NCI-H187 treated with DMSO at 0.1 percent for 48 hours (cell line): ENCODE results near the gene PCIF1.
"Not testable (repeated sequence)": the region's sequence is repeated elsewhere in the genome, so short reads cannot be mapped to it uniquely, and the experiment has no call there.

Source experiments
- DNase-seq: peaks from one replicate; lab custom pipeline; 2025; lab: John Stamatoyannopoulos, UW

PCIF1 gene

DNA sequence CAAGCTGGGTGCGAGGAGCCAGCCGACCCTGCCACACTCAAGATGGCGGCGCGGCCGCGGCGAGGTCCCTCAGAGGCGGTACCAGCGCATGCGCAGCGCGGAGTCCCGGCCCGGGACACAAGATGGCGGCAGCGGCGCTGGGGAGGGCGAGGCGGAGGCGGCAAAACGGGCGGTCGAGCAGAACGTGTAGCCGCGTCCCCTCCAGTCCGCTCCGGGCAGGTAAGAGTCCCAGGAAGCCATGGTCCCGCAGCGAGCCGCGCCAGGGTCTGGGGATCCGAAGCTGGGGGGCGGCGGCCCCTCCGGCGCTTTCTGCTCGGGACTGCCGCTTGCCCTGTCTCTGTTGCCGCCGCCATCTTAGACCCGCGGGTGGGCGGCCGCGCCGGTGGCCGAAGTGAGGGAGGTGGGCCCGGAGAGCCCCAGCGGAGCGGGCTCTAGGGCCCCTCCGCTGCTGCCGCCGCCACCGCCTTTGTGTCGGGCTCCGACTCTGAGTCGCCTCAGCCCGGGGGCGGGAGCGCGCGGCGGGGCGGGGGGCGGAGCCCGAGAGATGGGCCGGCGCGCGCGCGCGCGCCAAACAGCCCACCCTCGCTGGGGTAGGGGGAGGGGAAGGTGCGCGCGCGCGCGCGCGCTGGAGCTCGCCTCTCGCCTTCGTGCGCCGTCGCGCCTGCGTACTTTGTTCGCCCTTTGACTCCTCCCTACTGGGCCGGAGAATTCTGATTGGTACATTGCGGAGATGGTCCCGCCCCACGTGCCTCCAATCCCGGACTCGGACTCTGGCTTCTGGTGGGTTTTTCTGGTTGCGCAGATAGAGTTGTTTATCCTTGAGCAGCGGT is at the start of gene PCIF1:
Gene PCIF1 (plus strand): TSS at position 98 of the 830 bp plus-strand sequence. CDS start 4,317 bp downstream, outside the sequence.
- peak; percentile 50 for DNase-seq

DNA sequence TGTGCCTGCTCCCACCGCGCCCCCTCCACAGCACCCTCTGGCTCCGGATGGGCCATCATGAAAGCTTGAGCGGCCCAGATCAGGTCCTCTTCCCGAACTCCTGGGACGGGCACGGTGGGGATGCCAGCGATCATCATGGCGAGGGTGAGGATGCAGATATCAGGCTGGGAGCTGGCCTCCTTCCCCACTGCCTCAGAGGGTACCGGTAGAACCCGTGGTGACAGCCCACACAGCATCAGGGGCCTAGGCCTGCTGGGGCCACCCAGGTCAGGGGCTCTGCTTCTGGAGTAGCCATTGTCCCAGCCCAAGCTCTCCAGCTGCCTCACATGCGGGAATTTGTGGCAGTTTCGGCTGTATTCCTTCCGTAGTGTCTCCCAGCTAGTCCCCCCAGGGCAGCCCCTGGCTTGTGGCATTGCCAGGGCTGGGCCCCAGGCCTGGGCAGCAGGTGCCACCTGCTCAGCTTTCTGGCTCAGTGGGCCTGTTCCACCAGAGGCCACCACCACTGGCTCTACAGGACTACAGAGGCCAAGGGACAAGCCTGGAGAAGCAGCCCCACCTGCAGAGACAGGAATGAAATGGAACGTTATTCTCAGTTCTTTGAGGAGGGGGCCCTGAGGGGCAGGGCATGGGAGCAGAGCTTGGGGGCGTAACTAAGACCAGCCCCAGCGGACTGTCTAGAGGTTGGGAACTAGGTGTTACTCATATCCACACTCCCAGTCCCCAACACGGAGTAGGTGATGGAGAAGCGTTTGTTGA is 47.7 kb upstream of the PCIF1 start:
- no peak for DNase-seq

DNA sequence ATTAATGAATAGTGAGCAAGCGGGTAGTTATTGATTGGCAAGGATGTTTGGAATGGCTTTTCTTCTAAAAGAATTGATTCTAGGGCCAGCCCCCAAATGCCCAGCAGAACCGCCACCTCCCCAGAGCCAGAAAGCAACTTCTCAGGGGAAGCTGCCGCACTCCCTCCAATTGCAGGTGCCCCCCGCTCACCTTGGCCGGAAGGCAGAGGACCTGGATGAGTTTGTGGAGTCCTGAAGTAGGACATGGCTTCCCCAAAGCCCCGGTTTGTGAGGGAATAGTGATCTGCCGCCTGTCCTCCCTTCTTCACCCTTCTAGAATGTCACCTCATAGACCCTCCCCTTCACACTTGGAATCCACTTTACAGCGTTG is 47.2 kb upstream of the PCIF1 start, which contains the start of gene SPATA25:
Gene SPATA25 (minus strand): TSS at position 277 of the 370 bp plus-strand sequence. CDS start 32 bp downstream, at position 245.
- DNase-seq = no peak

DNA sequence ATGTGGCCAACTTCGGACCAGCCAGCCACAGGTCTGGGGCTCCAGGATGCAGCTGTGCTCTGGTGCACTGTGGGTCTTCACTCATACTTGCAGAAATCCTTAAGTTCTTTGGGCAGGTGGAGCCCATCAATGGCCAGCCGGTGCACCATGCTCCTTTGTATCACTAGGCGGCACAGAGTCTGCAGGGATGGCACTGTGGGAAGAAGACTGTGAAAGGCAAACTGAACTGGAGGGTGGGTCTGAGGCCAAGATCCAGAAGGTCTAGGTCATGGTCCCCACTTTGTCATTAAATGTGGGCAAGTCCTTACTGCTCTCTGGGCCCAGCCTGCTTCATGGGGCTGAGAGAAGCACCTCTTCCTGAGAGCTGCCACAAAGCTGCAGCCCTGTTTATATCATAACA is 45.8 kb upstream of the PCIF1 start:
- no peak for DNase-seq

DNA sequence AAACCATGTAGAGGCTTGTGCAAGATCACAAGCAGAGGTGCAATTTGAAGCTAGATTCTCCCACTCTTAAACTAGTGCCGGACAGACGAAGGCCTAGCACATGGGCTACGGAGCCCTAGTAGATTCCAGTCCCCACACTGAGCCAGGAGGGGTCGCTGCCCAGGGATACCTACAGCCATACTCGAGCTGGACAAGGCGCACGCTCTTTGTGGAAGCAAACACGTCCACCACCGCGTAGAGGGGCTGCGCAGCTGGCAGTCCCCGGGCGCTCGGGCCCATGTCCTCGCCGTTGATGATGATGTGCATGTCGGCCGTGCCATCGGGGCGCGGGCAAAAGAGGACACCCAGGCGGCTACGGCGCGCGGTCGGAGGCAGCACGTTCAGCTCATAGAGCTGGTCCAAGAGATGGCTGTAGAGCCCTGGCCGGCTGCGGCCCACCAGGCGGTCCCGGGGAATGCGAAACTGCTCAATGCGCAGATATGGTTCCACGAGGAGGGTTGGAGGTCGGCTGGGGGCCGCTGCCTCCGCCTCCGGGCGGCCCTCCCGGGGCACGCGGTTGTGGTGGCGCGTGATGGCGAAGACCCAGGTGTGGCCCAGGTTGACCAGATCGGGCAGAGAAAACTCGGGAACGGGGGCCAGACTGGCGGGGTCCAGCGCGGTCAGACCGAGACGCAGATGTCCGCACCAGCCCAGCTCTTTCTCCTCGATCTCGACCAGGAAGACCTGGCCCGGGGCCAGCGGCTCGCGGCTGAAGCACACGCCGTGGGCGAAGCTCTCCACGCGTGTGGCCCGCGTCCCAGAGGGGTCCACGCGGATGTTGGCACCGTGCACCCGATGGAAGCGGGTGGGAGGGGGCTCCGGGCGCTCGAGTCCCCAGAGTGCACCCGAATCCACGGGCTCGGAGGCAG is 44.2 kb upstream of the PCIF1 start:
- DNase-seq = no peak

DNA sequence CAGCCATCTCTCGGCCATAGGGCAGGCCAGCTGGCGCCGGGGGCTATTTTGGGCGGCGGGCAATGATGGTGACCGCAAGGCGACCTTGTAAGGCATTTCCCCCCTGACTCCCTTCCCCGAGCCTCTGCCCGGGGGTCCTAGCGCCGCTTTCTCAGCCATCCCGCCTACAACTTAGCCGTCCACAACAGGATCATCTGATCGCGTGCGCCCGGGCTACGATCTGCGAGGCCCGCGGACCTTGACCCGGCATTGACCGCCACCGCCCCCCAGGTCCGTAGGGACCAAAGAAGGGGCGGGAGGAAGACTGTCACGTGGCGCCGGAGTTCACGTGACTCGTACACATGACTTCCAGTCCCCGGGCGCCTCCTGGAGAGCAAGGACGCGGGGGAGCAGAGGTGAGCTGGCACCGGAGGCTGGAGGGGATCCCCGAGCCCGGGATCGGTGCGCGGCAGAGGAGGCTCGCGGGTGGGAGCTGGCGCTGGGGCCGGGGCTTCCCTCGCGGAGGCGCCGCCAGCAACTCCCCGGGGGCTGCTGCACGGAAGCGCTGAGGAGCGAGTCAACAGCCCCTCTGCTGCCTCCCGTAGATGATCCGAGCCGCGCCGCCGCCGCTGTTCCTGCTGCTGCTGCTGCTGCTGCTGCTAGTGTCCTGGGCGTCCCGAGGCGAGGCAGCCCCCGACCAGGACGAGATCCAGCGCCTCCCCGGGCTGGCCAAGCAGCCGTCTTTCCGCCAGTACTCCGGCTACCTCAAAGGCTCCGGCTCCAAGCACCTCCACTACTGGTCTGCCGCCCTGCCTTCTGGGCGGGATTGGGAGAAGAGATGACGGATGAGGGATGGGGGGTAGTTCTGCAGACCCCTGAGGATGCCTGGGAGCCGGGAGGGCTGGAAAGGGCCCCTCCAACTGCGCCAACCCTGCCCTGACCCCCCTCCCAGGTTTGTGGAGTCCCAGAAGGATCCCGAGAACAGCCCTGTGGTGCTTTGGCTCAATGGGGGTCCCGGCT is 43.2 kb upstream of the PCIF1 start, which contains the start of the genes CTSA and NEURL2:
Gene CTSA (plus strand): TSS at position 351 of the 999 bp plus-strand sequence. CDS start 234 bp downstream, at position 585.
Gene NEURL2 (minus strand): TSS at position 224 of the 999 bp plus-strand sequence. CDS start 217 bp downstream, at position 7.
- DNase-seq = peak; percentile 41

DNA sequence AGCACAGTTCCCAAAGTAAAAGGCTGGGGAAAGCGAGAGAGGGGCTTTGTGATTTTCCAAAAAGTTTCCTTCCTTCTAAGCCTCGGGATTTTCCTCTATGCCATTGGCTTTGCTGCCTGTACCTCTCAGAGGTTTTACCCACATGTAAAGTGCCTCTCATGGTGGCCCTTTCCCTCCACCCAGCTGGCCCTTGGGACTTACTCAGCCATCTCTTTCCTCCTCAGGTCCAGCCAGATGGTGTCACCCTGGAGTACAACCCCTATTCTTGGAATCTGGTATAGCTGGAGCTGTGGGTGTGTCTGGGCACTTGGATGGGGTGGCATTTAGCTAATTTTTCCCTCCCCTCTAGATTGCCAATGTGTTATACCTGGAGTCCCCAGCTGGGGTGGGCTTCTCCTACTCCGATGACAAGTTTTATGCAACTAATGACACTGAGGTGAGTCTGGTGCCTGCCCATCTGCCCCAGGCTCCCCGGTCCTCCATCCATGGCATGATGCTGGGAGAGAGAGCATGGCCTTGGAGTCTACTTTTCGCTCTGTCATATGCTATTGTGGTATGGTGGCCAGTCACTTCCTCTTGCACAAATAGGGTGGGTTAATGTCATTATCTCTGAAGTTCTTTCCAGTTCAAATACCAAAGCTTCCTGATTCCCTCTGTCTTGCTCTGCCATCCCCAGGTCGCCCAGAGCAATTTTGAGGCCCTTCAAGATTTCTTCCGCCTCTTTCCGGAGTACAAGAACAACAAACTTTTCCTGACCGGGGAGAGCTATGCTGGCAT is 42.2 kb upstream of the PCIF1 start:
- DNase-seq = no peak

GRCh38 chr20:45892828-45893500 is 41.5 kb upstream of the PCIF1 start:
- DNase-seq = no peak

DNA sequence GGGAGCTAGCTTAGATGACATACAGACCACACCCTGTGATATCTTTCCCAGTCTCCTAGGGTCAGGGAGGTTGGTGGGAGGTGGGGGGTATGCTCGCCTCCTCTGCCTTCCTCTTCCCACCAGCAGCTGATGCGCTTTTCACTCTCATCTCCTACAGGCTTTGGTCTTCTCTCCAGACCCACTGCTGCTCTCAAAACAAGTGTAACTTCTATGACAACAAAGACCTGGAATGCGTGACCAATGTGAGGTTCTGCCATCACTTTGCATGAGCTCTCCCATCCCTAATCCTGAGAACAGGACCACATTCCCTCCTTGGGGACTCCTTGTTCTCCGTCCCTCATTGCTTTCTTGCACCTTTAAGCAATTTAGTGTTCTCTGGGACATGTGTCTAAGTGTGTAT is 40.7 kb upstream of the PCIF1 start:
- DNase-seq = no peak

DNA sequence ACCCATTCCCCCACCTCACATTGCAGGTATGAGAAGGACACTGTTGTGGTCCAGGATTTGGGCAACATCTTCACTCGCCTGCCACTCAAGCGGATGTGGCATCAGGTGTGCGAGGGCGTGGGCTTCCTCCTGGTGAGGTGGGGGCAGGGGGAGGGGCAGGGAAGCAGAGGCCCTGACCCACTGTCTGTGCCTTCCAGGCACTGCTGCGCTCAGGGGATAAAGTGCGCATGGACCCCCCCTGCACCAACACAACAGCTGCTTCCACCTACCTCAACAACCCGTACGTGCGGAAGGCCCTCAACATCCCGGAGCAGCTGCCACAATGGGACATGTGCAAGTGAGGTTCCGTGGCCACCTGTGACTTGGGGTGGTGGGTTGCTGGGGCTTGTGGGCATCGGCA is 39.7 kb upstream of the PCIF1 start:
- DNase-seq = no peak

DNA sequence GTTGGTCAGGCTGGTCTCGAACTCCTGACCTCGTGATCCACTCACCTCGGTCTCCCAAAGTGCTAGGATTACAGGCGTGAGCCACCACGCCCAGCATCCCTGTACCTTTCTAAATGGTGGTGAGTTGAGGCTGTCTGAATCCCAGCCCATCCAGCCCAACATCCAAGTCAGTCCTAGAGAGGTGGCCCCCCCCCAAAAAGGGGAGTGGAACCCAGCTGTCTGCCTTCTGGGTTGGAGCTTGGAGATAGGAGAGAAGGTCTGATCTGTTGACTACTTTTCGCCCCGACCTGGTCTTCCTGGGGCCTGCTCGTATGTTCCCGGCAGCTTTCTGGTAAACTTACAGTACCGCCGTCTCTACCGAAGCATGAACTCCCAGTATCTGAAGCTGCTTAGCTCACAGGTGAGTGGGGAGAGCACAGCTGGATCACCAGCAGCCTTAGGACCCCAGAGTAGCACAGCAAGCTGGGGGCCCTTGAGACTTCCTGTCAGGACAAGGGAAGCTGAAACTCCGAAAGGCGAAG is 37.8 kb upstream of the PCIF1 start:
- no peak for DNase-seq

GRCh38 chr20:45897289-45897688 is 37.2 kb upstream of the PCIF1 start:
- DNase-seq = no peak

DNA sequence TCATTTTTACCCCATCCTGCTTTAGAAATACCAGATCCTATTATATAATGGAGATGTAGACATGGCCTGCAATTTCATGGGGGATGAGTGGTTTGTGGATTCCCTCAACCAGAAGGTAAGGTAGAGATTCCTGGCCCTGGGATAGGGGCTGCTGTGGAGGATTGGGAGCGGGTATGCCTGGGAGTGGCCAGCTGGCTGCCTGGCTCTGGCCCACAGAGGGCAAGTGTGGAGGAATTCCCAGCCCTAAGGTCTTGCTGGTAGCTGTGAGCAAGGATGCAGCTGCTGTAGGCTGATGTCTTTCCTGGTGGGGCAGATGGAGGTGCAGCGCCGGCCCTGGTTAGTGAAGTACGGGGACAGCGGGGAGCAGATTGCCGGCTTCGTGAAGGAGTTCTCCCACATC is 36.8 kb upstream of the PCIF1 start:
- no peak for DNase-seq

DNA sequence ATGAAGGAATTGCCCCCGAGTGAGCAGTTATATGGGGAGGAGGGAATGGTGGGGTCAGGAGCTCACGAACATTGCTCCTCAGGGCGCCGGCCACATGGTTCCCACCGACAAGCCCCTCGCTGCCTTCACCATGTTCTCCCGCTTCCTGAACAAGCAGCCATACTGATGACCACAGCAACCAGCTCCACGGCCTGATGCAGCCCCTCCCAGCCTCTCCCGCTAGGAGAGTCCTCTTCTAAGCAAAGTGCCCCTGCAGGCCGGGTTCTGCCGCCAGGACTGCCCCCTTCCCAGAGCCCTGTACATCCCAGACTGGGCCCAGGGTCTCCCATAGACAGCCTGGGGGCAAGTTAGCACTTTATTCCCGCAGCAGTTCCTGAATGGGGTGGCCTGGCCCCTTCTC is 36.2 kb upstream of the PCIF1 start:
- DNase-seq = no peak

DNA sequence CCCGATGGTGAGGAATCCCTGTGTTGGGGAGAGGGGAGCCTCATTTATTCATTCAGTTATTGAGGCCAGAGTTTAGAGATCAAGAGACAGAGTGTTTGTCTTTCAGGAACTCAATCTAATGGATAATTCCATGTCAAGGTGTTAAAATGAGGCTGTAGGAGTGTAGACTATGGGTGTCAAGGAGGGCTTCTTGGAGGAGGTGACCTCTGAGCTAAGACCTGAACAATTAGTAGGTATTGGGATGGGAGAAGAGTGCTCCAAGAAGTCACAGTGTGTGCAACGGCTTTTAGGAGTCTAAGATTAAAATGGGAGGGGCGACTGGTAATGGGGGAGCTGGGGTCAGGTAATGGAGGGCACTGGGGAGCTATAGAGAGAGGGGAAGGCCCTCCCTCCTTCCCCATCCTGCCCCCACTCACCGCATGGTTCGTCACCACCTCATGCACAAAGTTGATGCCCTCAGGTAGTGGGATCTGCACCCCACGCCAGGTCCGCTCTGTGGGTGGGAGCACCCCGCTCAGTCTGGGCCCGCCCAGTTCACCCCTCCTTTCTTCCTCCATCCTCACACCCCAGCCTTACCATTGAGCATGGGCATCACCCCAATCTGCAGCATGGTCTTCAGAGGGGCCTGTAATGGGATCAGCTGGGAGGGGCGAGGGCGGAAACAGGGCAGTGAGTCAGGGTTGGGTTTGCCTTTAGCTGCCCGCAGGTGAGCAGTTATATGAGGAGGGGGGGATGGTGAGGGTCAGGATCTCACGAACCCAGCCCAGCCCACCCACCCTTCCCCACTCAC is 35.2 kb upstream of the PCIF1 start:
- no peak for DNase-seq

DNA sequence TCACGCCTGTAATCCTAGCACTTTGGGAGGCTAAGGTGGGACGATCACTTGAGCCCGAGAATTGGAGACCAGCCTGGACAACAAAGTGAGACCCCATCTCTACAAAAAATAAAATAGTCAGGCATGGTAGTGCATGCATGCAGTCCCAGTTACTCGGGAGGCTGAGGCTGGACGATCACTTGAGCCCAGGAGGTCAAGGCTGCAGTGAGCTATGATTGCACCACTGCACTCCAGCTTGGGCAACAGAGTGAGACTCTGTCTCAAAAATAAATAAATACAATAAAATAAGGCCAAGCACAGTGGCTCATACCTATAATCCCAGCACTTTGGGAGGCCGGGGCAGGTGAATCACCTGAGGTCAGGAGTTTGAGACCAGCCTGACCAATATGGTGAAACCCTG is 33.2 kb upstream of the PCIF1 start:
- not testable (repeated sequence) for DNase-seq

GRCh38 chr20:45902199-45902701 is 32.2 kb upstream of the PCIF1 start:
- DNase-seq = no peak
